DMS114 treated with DMSO at 0.1 percent for 48 hours (cell line): Measurements from ENCODE around the gene INSIG1.
A peak's percentile ranks its signal among the peaks of the same experiment; 100 is the strongest.

ENCODE experiments used
- DNase-seq: peaks from one replicate; lab custom pipeline; 2025; ENCODE audit not compliant: unreplicated experiment; lab: John Stamatoyannopoulos, UW

Gene INSIG1

GRCh38 chr7:155348806-155349205 is 51.1 kb downstream of the INSIG1 start:
- no peak for DNase-seq

- DNase-seq: no peak
Observed at GRCh38 chr7:155349601-155350331, 52.1 kb downstream of the INSIG1 start.

- no peak for DNase-seq
Observed at GRCh38 chr7:155351120-155351870, 53.6 kb downstream of the INSIG1 start.

- no peak for DNase-seq
Observed at GRCh38 chr7:155352076-155352752, 54.5 kb downstream of the INSIG1 start.

- no peak for DNase-seq
Observed at GRCh38 chr7:155352753-155353115, 55.1 kb downstream of the INSIG1 start.

GRCh38 chr7:155353256-155353897 is 55.7 kb downstream of the INSIG1 start:
- no peak for DNase-seq

GRCh38 chr7:155354371-155355048 is 56.8 kb downstream of the INSIG1 start:
- no peak for DNase-seq

- no peak for DNase-seq
Observed at GRCh38 chr7:155355176-155355575, 57.5 kb downstream of the INSIG1 start.

- no peak for DNase-seq
Observed at GRCh38 chr7:155355745-155356144, 58.1 kb downstream of the INSIG1 start.

- DNase-seq: peak; percentile 22
Observed at GRCh38 chr7:155356323-155357105, 58.8 kb downstream of the INSIG1 start.

- no peak for DNase-seq
Observed at GRCh38 chr7:155357573-155358041, 59.9 kb downstream of the INSIG1 start.

GRCh38 chr7:155358066-155358947 is 60.6 kb downstream of the INSIG1 start:
- no peak for DNase-seq

- DNase-seq: no peak
Observed at GRCh38 chr7:155358948-155359712, 61.5 kb downstream of the INSIG1 start.
